HG02970 (cell line): ENCODE results near the gene RHOB.
"Not testable (repeated sequence)": the region's sequence is repeated elsewhere in the genome, so short reads cannot be mapped to it uniquely, and the experiment has no call there.

Experiments
- ATAC-seq: cut with Tn5 transposase; IDR thresholded peaks from one replicate; pipeline ENCODE4 v1.9.1; 2021; ENCODE audit warnings: mild to moderate bottlenecking, moderate library complexity, moderate number of reproducible peaks; ENCODE audit not compliant: unreplicated experiment, low FRiP score

The RHOB gene

GRCh38 chr2:20422402-20423271 is 24.2 kb upstream of the RHOB start:
- ATAC-seq, result no peak

- ATAC-seq, result no peak
These were observed 23.5 kb upstream of the RHOB start for GRCh38 chr2:20423359-20423758.

- no peak for ATAC-seq
These were observed 23.0 kb upstream of the RHOB start for GRCh38 chr2:20423847-20424246.

- no peak for ATAC-seq
These were observed 22.3 kb upstream of the RHOB start for GRCh38 chr2:20424300-20425290.

GRCh38 chr2:20425371-20425881 is 21.4 kb upstream of the RHOB start:
- ATAC-seq, result no peak

GRCh38 chr2:20425884-20426283 is 21.0 kb upstream of the RHOB start:
- no peak for ATAC-seq

GRCh38 chr2:20427931-20428526 is 18.8 kb upstream of the RHOB start:
- ATAC-seq, result no peak

GRCh38 chr2:20428717-20429490 is 18.0 kb upstream of the RHOB start:
- no peak for ATAC-seq

GRCh38 chr2:20429528-20429927 is 17.3 kb upstream of the RHOB start:
- ATAC-seq, result no peak

GRCh38 chr2:20430035-20430434 is 16.8 kb upstream of the RHOB start:
- no peak for ATAC-seq

- ATAC-seq, result no peak
These were observed 16.2 kb upstream of the RHOB start for GRCh38 chr2:20430461-20431300.

GRCh38 chr2:20431301-20431698 is 15.6 kb upstream of the RHOB start:
- ATAC-seq, result no peak

- no peak for ATAC-seq
These were observed 15.1 kb upstream of the RHOB start for GRCh38 chr2:20431772-20432171.

- ATAC-seq, result no peak
These were observed 14.2 kb upstream of the RHOB start for GRCh38 chr2:20432714-20433113.

- no peak for ATAC-seq
These were observed 13.6 kb upstream of the RHOB start for GRCh38 chr2:20433249-20433648.

GRCh38 chr2:20433946-20434553 is 12.8 kb upstream of the RHOB start:
- no peak for ATAC-seq

GRCh38 chr2:20434588-20435294 is 12.1 kb upstream of the RHOB start:
- ATAC-seq, result no peak

GRCh38 chr2:20435456-20435855 is 11.4 kb upstream of the RHOB start:
- not testable (repeated sequence) for ATAC-seq
